Measurements from ENCODE around the gene CELF3. TPM values are rescaled to one million over a fixed set of nuclear protein-coding genes. Genes with fewer than 3 reads are reported as not detected.
"Not testable (repeated sequence)": the region's sequence is repeated elsewhere in the genome, so short reads cannot be mapped to it uniquely, and the experiment has no call there.

Gene CELF3
- total RNA-seq, 4 donors from 2014 or later = 0.22 to 0.93 (median 0.40) TPM; not detected in 1

GRCh38 chr1:151673407-151673806 lies 43.2 kb downstream of the CELF3 start:
- WGBS, 2 donors (ENCODE audit: low coverage in 1 of 2) = 56 to 80% methylated on average over 1 of the region's 1 CpG
- Histone ChIP-seq H3K9me3 (no peaks in the 10 kb centered on the region), H3K27me3 (no peaks in the 10 kb centered on the region), H3K4me3 (no peak overlapping the region), H3K27ac (no peak overlapping the region), H3K4me1 (no peaks in the 10 kb centered on the region), H3K36me3 (peaks cover 0 to 43% of the 10 kb centered on the region in 2 donors)
- no peak for TF ChIP-seq CTCF (IDR thresholded peaks at IDR 0.05)
- TF ChIP-seq EP300 (IDR thresholded peaks at IDR 0.05) = no peak
- no peak for TF ChIP-seq POLR2AphosphoS5 (IDR thresholded peaks at IDR 0.05)
- TF ChIP-seq POLR2A (IDR thresholded peaks at IDR 0.05) = no peak
- no peak for ATAC-seq

DNA sequence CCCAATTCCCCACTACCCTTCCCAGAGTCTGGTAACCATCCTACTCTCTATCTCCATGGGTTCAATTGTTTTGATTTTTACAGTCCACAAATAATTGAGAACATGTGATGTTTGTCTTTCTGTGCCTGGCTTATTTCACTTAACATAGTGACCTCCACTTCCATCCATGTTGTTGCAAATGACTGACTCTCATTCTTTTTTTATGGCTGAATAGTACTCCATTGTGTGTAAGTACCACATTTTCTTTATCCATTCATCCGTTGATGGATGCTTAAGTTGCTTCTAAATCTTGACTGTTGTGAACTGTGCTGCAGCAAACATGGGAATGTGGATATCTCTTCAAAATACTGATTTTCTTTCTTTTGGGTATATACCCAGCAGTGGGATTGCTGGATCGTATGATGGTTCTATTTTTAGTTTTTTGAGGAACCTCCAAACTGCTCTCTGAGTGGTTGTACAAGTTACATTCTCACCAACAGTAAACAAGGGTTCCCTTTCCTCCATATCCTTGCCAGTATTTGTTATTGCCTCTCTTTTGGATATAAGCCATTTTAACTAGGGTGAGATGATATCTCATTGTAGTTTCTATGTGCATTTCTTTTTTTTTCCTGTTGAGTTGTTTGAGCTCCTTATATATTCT lies 46.4 kb downstream of the CELF3 start:
- WGBS, 2 donors (ENCODE audit: low coverage in 1 of 2) = 83 to 89% methylated on average over 2 of the region's 2 CpGs
- H3K27ac ChIP-seq, H3K4me1 ChIP-seq, H3K4me3 ChIP-seq, H3K27me3 ChIP-seq, H3K9me3 ChIP-seq, ATAC-seq: not testable (repeated sequence)
- peaks cover 0 to 54% of the 10 kb centered on the region in 2 donors for H3K36me3 ChIP-seq

DNA sequence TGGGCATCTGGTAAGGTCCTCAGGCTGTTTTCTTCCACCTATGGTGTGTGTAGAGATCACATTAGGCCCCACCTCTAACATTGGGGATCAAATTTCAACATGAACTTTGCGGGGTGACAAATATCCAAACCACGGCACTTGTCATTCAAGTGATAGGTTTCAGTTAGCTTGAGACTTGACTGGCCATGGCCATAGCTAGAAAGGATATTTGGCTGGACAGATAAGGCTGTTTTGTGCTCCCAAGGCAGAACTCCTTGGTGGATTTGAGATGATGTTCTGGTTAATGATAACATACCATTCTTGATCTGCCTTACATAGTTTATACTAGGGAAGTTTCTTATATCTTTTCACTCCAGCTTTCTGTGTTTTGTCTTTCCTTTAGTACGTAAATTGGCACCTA lies 48.5 kb downstream of the CELF3 start:
- TF ChIP-seq EP300 (IDR thresholded peaks at IDR 0.05) (no peak), POLR2A (IDR thresholded peaks at IDR 0.05) (no peak), CTCF (IDR thresholded peaks at IDR 0.05) (no peak), POLR2AphosphoS5 (IDR thresholded peaks at IDR 0.05) (no peak)
- H3K36me3 ChIP-seq = peaks cover 0 to 53% of the 10 kb centered on the region in 2 donors
- WGBS, 2 donors (ENCODE audit: low coverage in 1 of 2) = 84 to 100% methylated on average over 2 to 3 of the region's 3 CpGs
- no peaks in the 10 kb centered on the region for H3K9me3 ChIP-seq
- H3K4me3 ChIP-seq = no peak overlapping the region
- H3K4me1 ChIP-seq = no peaks in the 10 kb centered on the region
- no peak for ATAC-seq
- H3K27ac ChIP-seq = no peak overlapping the region
- H3K27me3 ChIP-seq = no peaks in the 10 kb centered on the region

- Histone ChIP-seq H3K4me1 (no peaks in the 10 kb centered on the region), H3K36me3 (peaks cover 0 to 76% of the 10 kb centered on the region in 2 donors), H3K27me3 (no peaks in the 10 kb centered on the region), H3K4me3 (no peak overlapping the region), H3K9me3 (no peaks in the 10 kb centered on the region), H3K27ac (no peak overlapping the region)
- 65 to 82% methylated on average over 6 of the region's 6 CpGs for WGBS, 2 donors (ENCODE audit: low coverage in 1 of 2)
- no peak for ATAC-seq
- TF ChIP-seq POLR2AphosphoS5 (IDR thresholded peaks at IDR 0.05) (no peak), CTCF (IDR thresholded peaks at IDR 0.05) (no peak), EP300 (IDR thresholded peaks at IDR 0.05) (no peak), POLR2A (IDR thresholded peaks at IDR 0.05) (no peak)
Observed at GRCh38 chr1:151661751-151662150, 54.9 kb downstream of the CELF3 start.

DNA sequence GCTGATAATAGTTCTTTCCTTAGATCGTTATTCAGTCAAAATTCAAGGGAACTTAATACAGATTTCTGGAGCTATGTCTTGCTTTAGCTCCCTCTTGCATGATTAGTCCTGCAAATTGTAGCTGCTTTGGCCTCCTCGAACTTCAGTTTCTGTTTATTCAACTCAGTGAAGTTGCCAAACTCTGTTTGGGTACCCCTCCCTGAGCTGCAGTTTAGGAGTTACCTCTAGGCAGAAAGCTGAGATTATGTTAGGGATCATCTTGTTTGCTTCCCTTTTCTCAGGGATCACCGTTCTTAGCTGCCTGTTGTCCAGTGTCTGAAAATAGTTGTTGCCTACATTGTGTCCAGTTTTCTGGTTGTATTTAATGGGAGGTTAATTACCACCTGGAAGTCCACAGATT lies 61.2 kb downstream of the CELF3 start:
- WGBS, 2 donors (ENCODE audit: low coverage in 1 of 2) = 15 to 43% methylated on average over 2 to 3 of the region's 3 CpGs
- Histone ChIP-seq H3K27ac (no peak overlapping the region), H3K36me3 (peaks cover 0 to 34% of the 10 kb centered on the region in 2 donors), H3K27me3 (no peaks in the 10 kb centered on the region), H3K4me3 (no peak overlapping the region), H3K4me1 (peaks cover 0 to 24% (median 0%) of the 10 kb centered on the region in 3 donors), H3K9me3 (no peaks in the 10 kb centered on the region)
- no peak for ATAC-seq
- TF ChIP-seq EP300 (IDR thresholded peaks at IDR 0.05) = no peak
- no peak for TF ChIP-seq POLR2AphosphoS5 (IDR thresholded peaks at IDR 0.05)
- no peak for TF ChIP-seq CTCF (IDR thresholded peaks at IDR 0.05)
- TF ChIP-seq POLR2A (IDR thresholded peaks at IDR 0.05) = no peak
